ENCODE measurements around the gene EXD3. TPM values are rescaled to one million over a fixed set of nuclear protein-coding genes. Genes with fewer than 3 reads are reported as not detected.

EXD3 gene
- total RNA-seq, 2 experiments from 2014 or later = 20.8 to 27.0 TPM

- ChIA-PET POLR2A (no interaction called here), CTCF (ENCODE audit: unreplicated experiment) (no interaction called here)
- Histone ChIP-seq H3K36me3 (ENCODE audit: insufficient read depth, low read length) (no peaks in the 10 kb centered on the region), H3K9me2 (ENCODE audit: insufficient read depth, low read length) (no peaks in the 10 kb centered on the region), H3K4me1 (ENCODE audit: insufficient read depth, low read length, poor library complexity, severe bottlenecking) (peaks cover 18% of the 10 kb centered on the region), H3K9me3 (ENCODE audit: low read length) (no peaks in the 10 kb centered on the region), H3K4me3 (ENCODE audit: low read depth, low read length, poor library complexity, severe bottlenecking) (no peak overlapping the region), H3K27ac (ENCODE audit: low read depth, low read length, poor library complexity, severe bottlenecking) (no peak overlapping the region), H4K20me1 (ENCODE audit: insufficient read depth, low read length) (no peaks in the 10 kb centered on the region; the same call in 1 of the 2 replicates), H3K4me2 (ENCODE audit: low read length) (no peak overlapping the region), H2AFZ (ENCODE audit: low read length) (no peak overlapping the region), H3K79me2 (ENCODE audit: insufficient read depth, low read depth, low read length) (no peaks in the 10 kb centered on the region)
- intact Hi-C loops (cut with micrococcal nuclease; ENCODE audit: unreplicated experiment) = no loop called here
- no peak for TF ChIP-seq EZH2phosphoT487 (IDR thresholded peaks at IDR 0.05; ENCODE audit: borderline replicate concordance, low read depth, low read length)
- no peak for TF ChIP-seq CTCF (conservative IDR thresholded peaks at IDR 0.05; ENCODE audit: low read length)
- DNase-seq (ENCODE audit: low spot score) = no peak
- no TSS peak for BruUV-seq (replicated peaks)
Measured at GRCh38 chr9:137433349-137433915, 10.5 kb upstream of the EXD3 start.

- no peak for TF ChIP-seq EZH2phosphoT487 (IDR thresholded peaks at IDR 0.05; ENCODE audit: borderline replicate concordance, low read depth, low read length)
- no peak for TF ChIP-seq CTCF (conservative IDR thresholded peaks at IDR 0.05; ENCODE audit: low read length)
- ChIA-PET POLR2A (interaction anchor here (0.6 kb wide), 1 partner anchor 226 kb away, joined by 5 read pairs; no protein-coding TSS in a partner anchor), CTCF (ENCODE audit: unreplicated experiment) (no interaction called here)
- intact Hi-C loops (cut with micrococcal nuclease; ENCODE audit: unreplicated experiment) = no loop called here
- no peak for DNase-seq (ENCODE audit: low spot score)
- H3K27ac ChIP-seq (ENCODE audit: low read depth, low read length, poor library complexity, severe bottlenecking) = no peak overlapping the region
- no peaks in the 10 kb centered on the region for H3K9me3 ChIP-seq (ENCODE audit: low read length)
- H3K4me3 ChIP-seq (ENCODE audit: low read depth, low read length, poor library complexity, severe bottlenecking) = no peak overlapping the region
- peaks cover 18% of the 10 kb centered on the region for H3K4me1 ChIP-seq (ENCODE audit: insufficient read depth, low read length, poor library complexity, severe bottlenecking)
- no TSS peak for BruUV-seq (replicated peaks)
- no peaks in the 10 kb centered on the region for H3K36me3 ChIP-seq (ENCODE audit: insufficient read depth, low read length)
- H2AFZ ChIP-seq (ENCODE audit: low read length) = no peak overlapping the region
- H4K20me1 ChIP-seq (ENCODE audit: insufficient read depth, low read length) = no peaks in the 10 kb centered on the region; the same call in 1 of the 2 replicates
- no peaks in the 10 kb centered on the region for H3K79me2 ChIP-seq (ENCODE audit: insufficient read depth, low read depth, low read length)
- no peak overlapping the region for H3K4me2 ChIP-seq (ENCODE audit: low read length)
- H3K9me2 ChIP-seq (ENCODE audit: insufficient read depth, low read length) = no peaks in the 10 kb centered on the region
Measured at GRCh38 chr9:137432687-137433348, 9.9 kb upstream of the EXD3 start.

- Histone ChIP-seq H2AFZ (ENCODE audit: low read length) (no peak overlapping the region), H3K4me3 (ENCODE audit: low read depth, low read length, poor library complexity, severe bottlenecking) (no peak overlapping the region), H3K9me3 (ENCODE audit: low read length) (no peaks in the 10 kb centered on the region), H3K27ac (ENCODE audit: low read depth, low read length, poor library complexity, severe bottlenecking) (no peak overlapping the region), H3K4me2 (ENCODE audit: low read length) (no peak overlapping the region), H3K4me1 (ENCODE audit: insufficient read depth, low read length, poor library complexity, severe bottlenecking) (peaks cover 18% of the 10 kb centered on the region), H3K36me3 (ENCODE audit: insufficient read depth, low read length) (no peaks in the 10 kb centered on the region), H3K79me2 (ENCODE audit: insufficient read depth, low read depth, low read length) (no peaks in the 10 kb centered on the region), H3K9me2 (ENCODE audit: insufficient read depth, low read length) (no peaks in the 10 kb centered on the region), H4K20me1 (ENCODE audit: insufficient read depth, low read length) (no peaks in the 10 kb centered on the region)
- TF ChIP-seq CTCF (conservative IDR thresholded peaks at IDR 0.05; ENCODE audit: low read length) (no peak), EZH2phosphoT487 (IDR thresholded peaks at IDR 0.05; ENCODE audit: borderline replicate concordance, low read depth, low read length) (no peak)
- intact Hi-C loops (cut with micrococcal nuclease; ENCODE audit: unreplicated experiment) = no loop called here
- CTCF ChIA-PET (ENCODE audit: unreplicated experiment) = no interaction called here
- DNase-seq (ENCODE audit: low spot score) = no peak
- BruUV-seq (replicated peaks) = no TSS peak
- POLR2A ChIA-PET = interaction anchor here (0.5 to 0.6 kb wide), 2 partner anchors 9 to 12 kb away, joined by 3 read pairs; no protein-coding TSS in a partner anchor
Measured at GRCh38 chr9:137431416-137431931, 8.5 kb upstream of the EXD3 start.
